GM23248 (cell line): ENCODE measurements around the gene TMEM43.

Source experiments
- EZH2 ChIP-seq: fragments of 200-600 bp; sonication (generic); IDR thresholded peaks from 2 replicates; pipeline ENCODE4 v1.6.1; 2018; ENCODE audit warnings: antibody characterized with exemption, mild to moderate bottlenecking; ENCODE audit not compliant: insufficient read depth, poor library complexity, severe bottlenecking
- EZH2phosphoT487 ChIP-seq: fragments of 200-600 bp; sonication (generic); IDR thresholded peaks from 2 replicates; pipeline ENCODE4 v1.6.1; 2018; ENCODE audit warnings: antibody characterized with exemption, moderate library complexity, mild to moderate bottlenecking, low read depth; ENCODE audit not compliant: insufficient read depth

GRCh38 chr3:14137445-14137844 is 12.6 kb downstream of the TMEM43 start:
- no peak for TF ChIP-seq EZH2phosphoT487
- no peak for TF ChIP-seq EZH2
